SH-SY5Y (cell line): ENCODE measurements around the gene NDUFAB1.

Experiments
- GATA2 ChIP-seq: IDR thresholded peaks from 2 replicates; pipeline ENCODE4 v1.6.1; 2011; ENCODE audit warnings: mild to moderate bottlenecking, low read depth, low read length
- GATA3 ChIP-seq: IDR thresholded peaks from 2 replicates; pipeline ENCODE4 v1.6.1; 2011; ENCODE audit warnings: low read depth, mild to moderate bottlenecking, low read length, moderate library complexity

DNA sequence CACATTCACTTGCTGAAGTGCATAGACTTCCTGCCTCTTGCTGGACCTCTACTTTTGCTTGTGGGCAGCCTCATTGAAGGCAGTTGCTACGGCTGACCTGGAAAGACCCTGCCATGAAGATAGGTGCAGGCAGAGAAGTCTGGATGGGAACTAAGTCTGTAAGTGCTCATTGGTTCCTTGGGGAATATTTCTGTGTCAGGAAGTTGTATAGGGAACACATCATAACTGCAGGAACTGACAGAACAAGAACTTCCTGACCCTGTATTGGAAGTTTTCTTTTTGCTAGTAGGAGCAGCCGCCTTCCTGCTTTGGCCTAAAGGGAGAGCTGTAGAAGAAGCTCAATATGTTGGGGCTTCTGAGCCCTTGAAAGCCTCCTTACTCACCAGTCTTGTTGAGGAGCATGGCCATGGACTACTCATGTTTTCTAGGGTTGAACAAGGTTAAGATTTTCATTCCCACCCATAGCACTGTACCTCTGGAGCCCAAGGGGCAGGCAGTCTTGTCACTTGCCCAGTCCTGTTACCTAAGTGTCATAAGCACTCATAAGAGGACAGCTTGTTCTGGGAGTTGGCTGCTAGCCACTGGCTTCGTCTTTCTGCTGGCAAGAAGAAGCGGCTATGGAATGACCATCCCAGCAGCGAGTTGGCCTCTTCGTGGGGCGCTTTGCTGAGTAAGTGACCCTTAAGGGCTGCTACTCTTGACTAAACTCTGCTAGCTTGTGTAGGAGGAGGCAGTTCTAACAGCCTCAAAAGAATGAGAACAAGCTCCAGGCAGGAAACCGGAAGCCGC, 31.3 kb downstream of the NDUFAB1 start:
- TF ChIP-seq GATA3 (no peak), GATA2 (no peak)
